ENCODE data around the gene DYNLL1.
"Not testable (repeated sequence)": the region's sequence is repeated elsewhere in the genome, so short reads cannot be mapped to it uniquely, and the experiment has no call there.

DYNLL1 gene

DNA sequence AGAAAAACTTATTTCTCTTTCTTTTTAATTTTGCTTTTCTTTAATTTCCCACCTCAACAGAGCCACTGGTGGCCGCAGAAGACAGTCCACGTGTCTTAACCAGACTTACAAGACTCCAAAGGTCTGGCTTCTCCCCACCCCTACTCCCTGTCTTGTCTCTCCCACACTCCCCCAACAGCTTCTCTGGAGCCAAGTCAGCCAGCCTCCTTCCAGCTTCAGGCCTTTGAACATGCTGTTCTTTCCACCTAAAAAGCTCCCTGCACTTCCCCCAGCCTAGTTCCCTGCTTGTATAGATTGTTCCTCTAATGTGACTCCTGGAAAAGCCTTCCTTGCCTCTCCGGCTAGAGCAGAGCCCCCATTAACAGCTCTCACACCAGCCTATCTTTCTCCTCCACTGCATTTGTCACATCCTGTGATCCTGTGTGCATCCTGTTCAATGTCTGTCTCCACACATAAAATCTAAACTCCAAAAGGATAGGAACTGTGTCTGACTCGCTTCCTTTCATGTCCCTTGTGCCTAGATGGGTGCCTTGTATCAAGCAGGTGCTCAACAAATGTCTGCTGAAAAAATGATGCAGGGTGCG, 7.8 kb upstream of the DYNLL1 start:
- Mint-ChIP-seq H3K27ac (no peak overlapping the region), H3K4me1 (peaks cover 7% of the 10 kb centered on the region), H3K36me3 (no peaks in the 10 kb centered on the region), H3K9me3 (no peaks in the 10 kb centered on the region), H3K4me3 (no peak overlapping the region)
- DNase-seq (ENCODE audit: low spot score in 2 of 2) (no peak), ATAC-seq (no peak)

DNA sequence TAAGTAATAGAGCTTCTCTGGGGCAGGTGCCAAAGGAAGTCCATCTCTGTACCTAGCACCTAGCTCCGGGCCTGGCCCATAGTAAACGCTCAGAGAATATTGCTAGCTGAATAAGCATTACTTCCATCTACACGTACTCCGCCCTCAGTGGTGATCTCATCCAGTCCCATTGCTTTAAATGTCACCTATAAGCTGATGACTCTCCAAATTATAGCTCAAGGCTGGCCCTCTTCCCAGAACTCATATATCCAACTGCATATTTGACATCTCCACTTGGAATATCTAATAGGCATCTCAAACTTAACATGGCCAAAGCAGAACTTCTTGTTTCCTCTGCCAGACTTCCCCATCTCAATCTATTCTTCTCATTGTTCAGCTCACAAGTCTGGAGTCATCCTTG, 6.9 kb upstream of the DYNLL1 start:
- no peak for DNase-seq (ENCODE audit: low spot score in 2 of 2)
- no peaks in the 10 kb centered on the region for H3K9me3 Mint-ChIP-seq
- no peak overlapping the region for H3K4me3 Mint-ChIP-seq
- no peak for ATAC-seq
- no peak overlapping the region for H3K27ac Mint-ChIP-seq
- H3K36me3 Mint-ChIP-seq: no peaks in the 10 kb centered on the region
- H3K4me1 Mint-ChIP-seq: peaks cover under 1% of the 10 kb centered on the region

DNA sequence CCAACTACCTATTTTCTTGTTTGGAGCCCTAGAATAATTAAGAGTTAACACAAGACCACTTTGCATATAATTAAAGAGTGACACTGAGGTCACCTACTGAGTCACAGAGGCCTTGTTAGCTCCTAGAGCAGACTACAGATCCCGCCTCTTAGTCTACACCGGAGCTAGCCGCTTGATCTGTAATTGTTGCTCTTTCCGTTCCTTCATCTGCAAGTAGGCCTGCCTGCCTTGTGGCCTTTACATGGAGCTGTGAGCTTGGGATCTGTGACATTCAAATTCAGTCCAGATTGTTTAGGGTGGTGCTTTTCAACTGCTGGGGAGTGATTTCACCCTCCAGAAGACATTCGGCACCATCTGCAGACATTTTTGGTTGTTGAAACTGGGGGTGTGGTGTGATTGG, 5.6 kb upstream of the DYNLL1 start:
- Mint-ChIP-seq H3K4me1 (peaks cover 6% of the 10 kb centered on the region), H3K27ac (peak overlapping the region; percentile 69), H3K36me3 (no peaks in the 10 kb centered on the region), H3K4me3 (no peak overlapping the region), H3K9me3 (no peaks in the 10 kb centered on the region)
- ATAC-seq (no peak), DNase-seq (ENCODE audit: low spot score in 2 of 2) (no peak)

DNA sequence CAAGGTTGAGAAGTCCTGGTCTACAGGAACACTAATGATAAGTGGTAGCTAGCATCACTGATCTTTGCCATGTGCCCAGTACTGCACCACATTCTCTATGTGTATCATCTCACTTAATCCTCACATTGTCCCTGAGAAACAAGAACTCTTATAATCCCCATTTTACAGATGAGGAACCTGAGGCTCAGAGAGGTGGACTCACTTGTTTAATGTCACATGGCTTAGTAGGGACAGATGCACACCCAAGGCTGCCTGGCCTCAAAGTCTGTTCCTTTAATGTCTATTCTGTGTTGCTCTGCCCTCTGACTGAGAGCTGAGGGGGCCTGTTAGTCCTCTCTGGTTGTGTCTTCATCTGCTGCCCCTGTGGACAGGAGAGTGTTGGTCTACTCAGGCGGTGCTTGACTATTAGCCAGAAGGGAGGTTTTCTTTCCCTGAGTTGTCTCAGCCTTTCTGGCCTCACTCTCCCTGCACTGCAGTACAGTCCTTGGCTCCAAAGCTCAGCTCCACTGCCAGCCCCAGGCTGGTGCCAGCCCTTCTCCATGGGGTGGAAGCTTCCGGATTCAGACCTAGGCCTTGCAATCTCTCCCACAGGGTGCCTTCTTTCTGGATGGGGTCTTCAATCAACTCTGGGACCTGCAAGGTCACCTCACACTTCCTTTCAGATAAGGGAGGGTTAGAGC, 4.9 kb upstream of the DYNLL1 start:
- DNase-seq (ENCODE audit: low spot score in 2 of 2) (no peak), ATAC-seq (no peak)
- H3K36me3 Mint-ChIP-seq: peaks cover 6% of the 10 kb centered on the region
- peak overlapping the region; percentile 69 for H3K27ac Mint-ChIP-seq
- H3K4me1 Mint-ChIP-seq: peaks cover 11% of the 10 kb centered on the region
- H3K4me3 Mint-ChIP-seq: no peak overlapping the region
- no peaks in the 10 kb centered on the region for H3K9me3 Mint-ChIP-seq

DNA sequence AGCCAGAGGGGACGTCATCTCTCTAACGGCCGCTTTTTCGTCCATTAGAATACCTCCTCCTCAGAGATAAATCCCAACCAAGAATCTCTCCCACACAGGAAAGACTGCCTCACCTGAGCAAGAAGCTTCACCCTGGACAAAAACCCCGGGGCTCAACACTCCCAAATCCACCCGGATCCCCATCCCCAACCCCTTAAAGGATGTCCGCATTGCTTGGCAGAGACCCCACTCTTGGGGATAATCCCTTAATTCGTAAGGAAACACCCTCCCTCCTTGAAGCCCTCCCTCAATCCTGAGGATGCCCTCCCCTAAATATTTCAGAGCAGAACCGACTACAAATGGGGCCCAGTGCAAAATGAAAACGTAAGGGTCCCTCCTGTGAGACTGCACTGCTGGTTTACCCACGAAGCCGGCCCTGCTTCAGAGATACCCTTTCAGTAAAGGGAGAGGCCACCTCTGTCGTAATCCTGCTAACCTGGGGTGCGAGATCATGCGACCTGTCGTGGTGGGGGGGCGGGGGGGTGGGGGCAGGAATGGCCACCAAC, 655 bp upstream of the DYNLL1 start:
- H3K4me3 Mint-ChIP-seq: peak overlapping the region; percentile 87
- DNase-seq (ENCODE audit: low spot score in 2 of 2) (peak in 1 of 2 donors; percentile 51), ATAC-seq (peak; percentile 3)
- peak overlapping the region; percentile 84 for H3K27ac Mint-ChIP-seq
- H3K4me1 Mint-ChIP-seq: peaks cover 35% of the 10 kb centered on the region
- H3K9me3 Mint-ChIP-seq: no peaks in the 10 kb centered on the region
- peaks cover 49% of the 10 kb centered on the region for H3K36me3 Mint-ChIP-seq

DNA sequence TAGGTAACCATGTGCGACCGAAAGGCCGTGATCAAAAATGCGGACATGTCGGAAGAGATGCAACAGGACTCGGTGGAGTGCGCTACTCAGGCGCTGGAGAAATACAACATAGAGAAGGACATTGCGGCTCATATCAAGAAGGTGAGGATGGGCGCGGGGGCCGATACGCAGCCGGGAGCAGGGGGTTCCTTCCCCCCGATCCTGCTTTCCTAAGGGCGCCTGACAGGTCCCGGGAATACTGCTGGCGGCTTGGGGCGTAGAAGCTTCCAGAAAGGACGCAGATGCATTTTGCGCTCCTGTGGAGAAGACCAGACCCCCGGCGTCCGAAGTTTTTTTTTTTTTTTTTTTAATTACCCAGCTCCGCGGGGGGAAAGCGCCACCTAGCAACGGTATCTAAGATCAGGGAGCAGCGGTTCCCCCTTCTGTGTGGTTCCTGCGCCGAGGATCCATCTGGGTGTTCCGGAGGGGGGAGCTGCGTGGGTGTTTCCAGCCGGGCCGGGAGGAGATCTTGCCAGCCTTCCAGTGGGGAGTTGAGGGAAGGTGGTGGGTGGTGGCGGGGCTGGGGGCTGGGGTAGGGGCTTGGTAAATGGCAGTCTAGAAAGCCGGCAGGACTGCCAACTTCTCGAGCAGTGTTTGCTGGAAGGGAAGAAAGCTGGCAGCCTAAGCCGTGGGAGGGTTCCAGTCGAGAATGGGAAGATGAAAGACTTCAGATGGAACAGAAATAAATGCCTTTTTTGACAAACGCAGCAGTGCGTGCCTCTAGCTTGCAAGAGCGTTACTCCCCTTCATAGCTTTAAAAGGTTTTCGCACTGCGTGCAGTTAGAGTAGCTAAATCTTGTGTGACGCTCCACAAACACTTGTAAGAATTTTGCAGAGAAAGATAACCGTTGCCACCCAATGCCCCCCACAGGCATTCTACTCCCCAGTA, 764 bp downstream of the DYNLL1 start:
- ATAC-seq (peak; percentile 56), DNase-seq (ENCODE audit: low spot score in 2 of 2) (peak; percentile 20 to 56)
- Mint-ChIP-seq H3K4me3 (peak overlapping the region; percentile 87), H3K27ac (peak overlapping the region; percentile 84), H3K4me1 (peaks cover 41% of the 10 kb centered on the region), H3K36me3 (peaks cover 63% of the 10 kb centered on the region), H3K9me3 (no peaks in the 10 kb centered on the region)

DNA sequence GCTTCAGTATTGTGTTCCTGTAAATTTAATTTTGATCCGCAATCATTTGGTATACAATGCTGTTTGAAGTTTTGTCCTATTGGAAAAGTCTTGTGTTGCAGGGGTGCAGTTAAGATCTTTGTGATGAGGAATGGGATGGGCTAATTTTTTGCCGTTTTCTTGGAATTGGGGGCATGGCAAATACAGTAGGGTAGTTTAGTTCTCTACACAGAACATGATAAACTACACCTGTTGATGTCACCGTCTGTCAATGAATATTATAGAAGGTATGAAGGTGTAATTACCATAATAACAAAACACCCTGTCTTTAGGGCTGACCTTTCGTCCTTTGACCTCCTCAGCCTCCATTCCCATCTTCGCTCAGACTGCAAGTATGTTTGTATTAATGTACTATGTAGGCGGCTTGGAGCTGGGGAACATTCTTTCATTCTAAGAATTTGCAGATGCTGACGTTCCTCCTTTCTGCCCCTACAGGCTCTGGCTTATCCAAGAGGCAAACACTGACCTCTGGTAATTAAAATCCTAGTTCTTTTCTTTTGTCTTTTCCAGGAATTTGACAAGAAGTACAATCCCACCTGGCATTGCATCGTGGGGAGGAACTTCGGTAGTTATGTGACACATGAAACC, 1.7 kb downstream of the DYNLL1 start:
- H3K27ac Mint-ChIP-seq: peak overlapping the region; percentile 84
- DNase-seq (ENCODE audit: low spot score in 2 of 2) (no peak), ATAC-seq (no peak)
- H3K36me3 Mint-ChIP-seq: peaks cover 73% of the 10 kb centered on the region
- peak overlapping the region; percentile 87 for H3K4me3 Mint-ChIP-seq
- H3K9me3 Mint-ChIP-seq: no peaks in the 10 kb centered on the region
- peaks cover 41% of the 10 kb centered on the region for H3K4me1 Mint-ChIP-seq

DNA sequence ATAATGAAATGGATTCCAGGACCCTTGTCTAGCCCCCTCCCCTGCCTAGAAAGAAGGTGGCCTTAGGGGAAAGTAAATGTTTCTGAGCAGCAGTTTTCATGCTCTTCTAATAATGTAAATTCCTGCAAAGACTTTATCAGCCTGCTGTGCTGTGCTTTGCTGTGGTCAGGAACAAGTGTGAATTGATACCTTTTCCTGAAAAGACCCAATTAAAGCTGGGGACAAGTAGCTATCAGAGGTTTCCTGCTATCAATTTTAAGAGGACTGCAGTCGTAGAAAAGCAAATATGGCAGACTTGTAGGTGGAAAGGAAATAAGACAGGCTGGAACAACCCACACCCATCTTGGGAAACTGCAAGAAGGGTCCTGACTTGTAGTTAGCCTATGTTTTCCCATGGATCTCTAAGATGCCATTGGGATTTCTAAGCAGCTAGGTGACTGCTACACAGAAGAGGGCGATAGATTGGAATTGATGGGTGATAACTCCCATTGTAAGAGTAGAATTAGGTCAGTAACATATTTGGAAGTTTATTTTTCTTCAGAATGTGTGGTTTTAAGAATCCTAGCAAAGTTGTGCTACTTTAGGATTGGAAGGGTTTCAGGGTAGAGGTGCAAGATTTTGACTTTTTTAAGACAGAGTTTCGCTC, 3.1 kb downstream of the DYNLL1 start:
- H3K9me3 Mint-ChIP-seq: no peaks in the 10 kb centered on the region
- DNase-seq (ENCODE audit: low spot score in 2 of 2): no peak
- peaks cover 86% of the 10 kb centered on the region for H3K36me3 Mint-ChIP-seq
- ATAC-seq: no peak
- peak overlapping the region; percentile 84 for H3K27ac Mint-ChIP-seq
- peaks cover 41% of the 10 kb centered on the region for H3K4me1 Mint-ChIP-seq
- H3K4me3 Mint-ChIP-seq: no peak overlapping the region

DNA sequence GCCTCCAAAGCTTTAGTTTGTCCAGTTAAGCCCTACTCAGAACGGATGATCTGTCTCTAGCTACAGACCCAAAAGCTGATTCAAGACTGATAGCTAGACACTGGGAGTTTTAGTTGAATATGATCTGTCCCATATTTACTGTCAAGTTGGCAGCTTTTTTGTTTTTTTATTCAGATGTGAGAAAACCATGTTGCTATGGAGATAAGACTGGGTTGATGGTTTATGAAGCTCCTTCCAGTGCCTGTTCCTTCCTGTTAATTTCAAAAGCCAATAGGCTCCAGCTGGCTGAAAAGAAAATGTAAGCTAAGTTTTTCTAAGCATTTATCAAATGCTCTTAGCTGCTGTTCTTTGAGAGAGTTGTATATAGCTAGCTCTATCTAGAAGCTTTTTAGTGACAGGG, 4.7 kb downstream of the DYNLL1 start:
- no peaks in the 10 kb centered on the region for H3K9me3 Mint-ChIP-seq
- H3K4me1 Mint-ChIP-seq: peaks cover 32% of the 10 kb centered on the region
- ATAC-seq (no peak), DNase-seq (ENCODE audit: low spot score in 2 of 2) (no peak)
- H3K4me3 Mint-ChIP-seq: no peak overlapping the region
- H3K36me3 Mint-ChIP-seq: peaks cover 100% of the 10 kb centered on the region
- peak overlapping the region; percentile 65 for H3K27ac Mint-ChIP-seq

DNA sequence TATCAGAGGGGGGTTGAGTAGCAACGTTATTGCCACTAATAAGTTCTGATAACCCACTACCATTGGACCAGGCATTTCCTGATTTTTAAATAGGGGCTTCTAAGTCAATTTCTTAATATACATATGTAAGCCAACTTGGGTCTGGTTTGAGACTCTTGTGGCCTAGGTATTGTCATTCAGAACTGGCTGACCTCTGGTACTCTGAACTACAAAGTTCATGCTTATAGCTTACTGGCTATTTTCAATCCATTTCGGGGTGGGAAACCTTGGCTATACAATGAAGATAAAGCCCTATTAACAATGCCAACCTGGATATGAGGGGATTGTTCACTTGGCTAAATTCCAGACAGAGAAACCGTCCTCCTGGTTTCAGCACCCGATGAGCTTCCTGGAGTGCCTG, 8.7 kb downstream of the DYNLL1 start:
- ATAC-seq (no peak), DNase-seq (ENCODE audit: low spot score in 2 of 2) (no peak)
- Mint-ChIP-seq H3K4me1 (peaks cover 6% of the 10 kb centered on the region), H3K9me3 (no peaks in the 10 kb centered on the region), H3K27ac (no peak overlapping the region), H3K4me3 (no peak overlapping the region), H3K36me3 (peaks cover 97% of the 10 kb centered on the region)

DNA sequence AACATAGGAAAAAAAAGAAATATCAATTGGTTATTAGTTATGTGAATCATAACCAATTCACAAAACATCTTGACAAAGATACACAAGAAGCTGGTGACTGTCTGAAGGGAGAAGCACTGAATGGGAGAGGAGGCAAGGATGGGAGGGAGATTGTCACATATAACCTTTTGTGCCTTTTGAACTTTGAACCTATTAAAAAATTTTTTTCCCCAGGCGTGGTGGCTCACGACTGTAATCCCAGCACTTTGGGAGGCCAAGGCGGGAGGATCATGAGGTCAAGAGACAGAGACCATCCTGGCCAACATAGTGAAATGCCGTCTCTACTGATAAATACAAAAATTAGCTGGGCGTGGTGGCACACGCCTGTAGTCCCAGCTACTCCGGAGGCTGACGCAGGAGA, 12.6 kb downstream of the DYNLL1 start:
- no peak for DNase-seq (ENCODE audit: low spot score in 2 of 2)

DNA sequence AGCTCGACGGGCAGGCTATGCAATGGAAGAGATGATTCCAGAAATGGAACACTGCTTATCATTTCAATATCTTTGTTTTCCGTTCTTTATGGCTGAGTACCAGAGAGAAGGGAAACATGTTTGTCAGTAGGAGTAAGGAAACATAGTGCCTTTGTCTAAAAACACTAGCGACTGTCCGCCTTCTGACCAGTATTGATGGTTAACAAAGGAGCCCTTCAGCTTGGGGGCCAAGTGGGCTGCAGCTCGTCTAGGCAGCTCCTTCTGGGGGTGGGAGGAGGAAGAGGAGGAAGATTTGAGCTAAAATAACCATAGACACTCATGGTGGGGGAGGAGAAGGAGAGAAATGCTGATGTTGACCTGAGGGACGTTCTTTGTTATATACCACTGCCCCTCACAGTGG, 18.1 kb downstream of the DYNLL1 start:
- Mint-ChIP-seq H3K4me3 (no peak overlapping the region), H3K9me3 (no peaks in the 10 kb centered on the region), H3K27ac (no peak overlapping the region), H3K4me1 (no peaks in the 10 kb centered on the region), H3K36me3 (peaks cover 57% of the 10 kb centered on the region)
- DNase-seq (ENCODE audit: low spot score in 2 of 2): no peak
- no peak for ATAC-seq

More for the DNA sequence above, 12.6 kb downstream of the DYNLL1 start:
- Mint-ChIP-seq H3K4me3 (no peak overlapping the region), H3K4me1 (no peaks in the 10 kb centered on the region), H3K27ac (no peak overlapping the region), H3K9me3 (no peaks in the 10 kb centered on the region), H3K36me3 (peaks cover 77% of the 10 kb centered on the region)
- no peak for ATAC-seq

DNA sequence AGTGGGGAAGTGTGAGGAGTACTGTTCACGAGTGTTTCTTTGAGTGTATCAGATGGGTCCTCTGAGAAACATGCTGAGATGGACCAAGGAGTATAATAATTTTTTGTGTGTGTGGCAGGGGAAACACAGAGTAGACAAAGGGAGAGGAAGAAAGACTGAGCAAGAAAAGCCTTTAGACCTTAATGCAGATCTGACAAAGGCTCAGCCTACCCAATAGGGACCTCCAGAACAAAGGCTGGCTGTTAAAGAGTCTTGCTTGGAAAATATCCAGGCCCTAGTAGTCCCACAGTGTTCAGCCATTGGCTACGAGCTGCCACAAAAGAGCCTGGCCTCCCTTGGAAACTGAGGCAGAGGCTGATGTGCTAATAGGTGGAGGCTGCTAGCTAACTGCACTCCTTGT, 19.6 kb downstream of the DYNLL1 start:
- ATAC-seq: no peak
- DNase-seq (ENCODE audit: low spot score in 2 of 2): no peak
- Mint-ChIP-seq H3K27ac (no peak overlapping the region), H3K9me3 (no peaks in the 10 kb centered on the region), H3K4me3 (no peak overlapping the region), H3K36me3 (peaks cover 59% of the 10 kb centered on the region), H3K4me1 (no peaks in the 10 kb centered on the region)

DNA sequence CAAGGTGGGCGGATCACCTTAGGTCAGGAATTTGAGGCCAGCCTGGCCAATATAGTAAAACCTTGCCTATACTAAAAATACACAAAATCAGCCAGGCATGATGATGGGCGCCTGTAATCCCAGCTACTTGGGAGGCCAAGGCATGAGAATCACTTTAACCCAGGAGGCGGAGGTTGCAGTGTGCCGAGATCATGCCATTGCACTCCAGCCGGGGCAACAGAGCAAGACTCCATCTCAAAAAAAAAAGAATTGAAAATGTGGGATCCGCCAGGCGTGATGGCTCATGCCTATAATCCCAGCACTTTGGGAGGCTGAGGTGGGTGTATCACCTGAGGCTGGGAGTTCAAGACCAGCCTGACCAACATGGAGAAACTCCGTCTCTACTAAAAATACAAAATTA, 23.4 kb downstream of the DYNLL1 start:
- H3K36me3 Mint-ChIP-seq: peaks cover 58% of the 10 kb centered on the region
- H3K4me3 Mint-ChIP-seq, ATAC-seq: not testable (repeated sequence)

DNA sequence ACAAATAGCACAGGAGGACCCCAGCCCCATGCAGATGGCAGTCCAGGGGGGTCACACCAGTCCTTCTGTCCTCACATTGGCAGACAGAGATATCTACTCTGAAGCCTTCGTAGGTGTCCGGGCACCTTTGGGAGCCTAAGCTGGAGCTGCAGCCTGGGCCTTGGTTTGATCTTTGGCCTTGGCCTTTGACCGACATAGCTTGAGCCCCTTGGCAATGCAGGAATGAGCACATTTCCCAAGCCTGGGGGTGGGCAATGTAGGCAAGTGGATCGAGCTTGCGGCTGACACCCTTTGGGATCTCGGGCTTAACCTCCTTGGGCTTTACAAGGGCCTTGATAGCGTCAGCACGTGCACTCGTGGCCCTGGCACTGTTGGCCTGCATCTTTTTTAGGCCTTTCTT, 26.7 kb downstream of the DYNLL1 start:
- Mint-ChIP-seq H3K27ac (no peak overlapping the region), H3K4me3 (no peak overlapping the region), H3K9me3 (no peaks in the 10 kb centered on the region), H3K36me3 (peaks cover 40% of the 10 kb centered on the region), H3K4me1 (peaks cover 6% of the 10 kb centered on the region)
- DNase-seq (ENCODE audit: low spot score in 2 of 2) (no peak), ATAC-seq (no peak)

More for the DNA sequence above, 23.4 kb downstream of the DYNLL1 start:
- not testable (repeated sequence) for DNase-seq (ENCODE audit: low spot score in 2 of 2); H3K9me3 Mint-ChIP-seq; H3K27ac Mint-ChIP-seq; H3K4me1 Mint-ChIP-seq

Data from stimulated activated effector memory CD8-positive, alpha-beta T cell treated with anti-CD3 and anti-CD28 coated beads, Interleukin-12 subunit alpha, Interleukin-12 subunit beta, amount 100 ng/mL, for 72 hours (primary cell).